Thoracic aorta (tissue), 2 donors: ENCODE measurements around the gene LHPP. TPM values are rescaled to one million over a fixed set of nuclear protein-coding genes. Genes with fewer than 3 reads are reported as not detected.

Experiments used
- ATAC-seq: fragments of 150-250 bp; one replicate; pipeline ENCODE4 v1.8.0; 2017; ENCODE audit warnings: low read depth; ENCODE audit not compliant: insufficient number of reproducible peaks, low FRiP score
- DNase-seq: peaks from one replicate; pipeline ENCODE4 v3.0.0-alpha.2; 2020; ENCODE audit warnings: low spot score
- H3K27ac ChIP-seq, 2 donors: fragments of 200-600 bp; sonication (generic); 1 replicate in 1 of 2; 2 replicates in 1 of 2; pipeline ENCODE4 v1.5.1; 2016; ENCODE audit warnings: mild to moderate bottlenecking in 2 of 2, moderate library complexity in 2 of 2
- H3K27me3 ChIP-seq: fragments of 200-600 bp; sonication (generic); replicated peaks from 2 replicates; pipeline ENCODE4 v1.6.0; 2016; ENCODE audit warnings: mild to moderate bottlenecking; ENCODE audit not compliant: insufficient read depth
- H3K36me3 ChIP-seq: fragments of 200-600 bp; sonication (generic); one replicate; pipeline ENCODE4 v1.5.1; 2016
- H3K4me1 ChIP-seq, 2 donors: fragments of 200-600 bp; sonication (generic); 1 replicate in 1 of 2; 2 replicates in 1 of 2; pipeline versions ENCODE4 v1.5.1 to v1.6.0; 2016; ENCODE audit warnings: low read depth in 2 of 2, mild to moderate bottlenecking in 1 of 2; ENCODE audit not compliant: control insufficient read depth in 1 of 2
- H3K4me3 ChIP-seq: fragments of 200-600 bp; sonication (generic); 2 replicates; pipeline ENCODE4 v1.5.1; 2016; ENCODE audit warnings: mild to moderate bottlenecking
- H3K9me3 ChIP-seq: fragments of 200-600 bp; sonication (generic); 2 replicates; pipeline ENCODE4 v1.5.1; 2016
- total RNA-seq, 2 donors: library from RNA; depleted of rRNA; stranded (reverse); fragments of >200 nt; gene quantifications; one replicate each; pipeline versions ENCODE4 v1.1.0 to v1.2.3, GENCODE V29; 2016
- TF ChIP-seq, protein P1 (sequence below): fragments of 200-600 bp; sonication (generic); IDR thresholded peaks from one replicate; pipeline ENCODE4 v1.5.1; 2019; ENCODE audit warnings: antibody characterized with exemption

The LHPP gene
- total RNA-seq, 2 donors from 2014 or later = 7.2 to 24.1 TPM

- no peaks in the 10 kb centered on the region for H3K27me3 ChIP-seq
- DNase-seq = no peak
- H3K9me3 ChIP-seq = no peaks in the 10 kb centered on the region
- TF ChIP-seq, protein P1, sequence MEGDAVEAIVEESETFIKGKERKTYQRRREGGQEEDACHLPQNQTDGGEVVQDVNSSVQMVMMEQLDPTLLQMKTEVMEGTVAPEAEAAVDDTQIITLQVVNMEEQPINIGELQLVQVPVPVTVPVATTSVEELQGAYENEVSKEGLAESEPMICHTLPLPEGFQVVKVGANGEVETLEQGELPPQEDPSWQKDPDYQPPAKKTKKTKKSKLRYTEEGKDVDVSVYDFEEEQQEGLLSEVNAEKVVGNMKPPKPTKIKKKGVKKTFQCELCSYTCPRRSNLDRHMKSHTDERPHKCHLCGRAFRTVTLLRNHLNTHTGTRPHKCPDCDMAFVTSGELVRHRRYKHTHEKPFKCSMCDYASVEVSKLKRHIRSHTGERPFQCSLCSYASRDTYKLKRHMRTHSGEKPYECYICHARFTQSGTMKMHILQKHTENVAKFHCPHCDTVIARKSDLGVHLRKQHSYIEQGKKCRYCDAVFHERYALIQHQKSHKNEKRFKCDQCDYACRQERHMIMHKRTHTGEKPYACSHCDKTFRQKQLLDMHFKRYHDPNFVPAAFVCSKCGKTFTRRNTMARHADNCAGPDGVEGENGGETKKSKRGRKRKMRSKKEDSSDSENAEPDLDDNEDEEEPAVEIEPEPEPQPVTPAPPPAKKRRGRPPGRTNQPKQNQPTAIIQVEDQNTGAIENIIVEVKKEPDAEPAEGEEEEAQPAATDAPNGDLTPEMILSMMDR = no peak
- H3K36me3 ChIP-seq = no peaks in the 10 kb centered on the region
- no peak for ATAC-seq
- H3K4me3 ChIP-seq = peak overlapping the region; percentile 55
- H3K4me1 ChIP-seq = peaks cover 0 to 11% of the 10 kb centered on the region in 2 donors
- no peak overlapping the region for H3K27ac ChIP-seq
Observed at GRCh38 chr10:124523901-124524300, 62.3 kb downstream of the LHPP start.

- H3K4me3 ChIP-seq = no peak overlapping the region
- H3K27me3 ChIP-seq = no peaks in the 10 kb centered on the region
- H3K9me3 ChIP-seq = no peaks in the 10 kb centered on the region
- ATAC-seq (no peak), DNase-seq (no peak)
- peaks cover 0 to 12% of the 10 kb centered on the region in 2 donors for H3K4me1 ChIP-seq
- H3K27ac ChIP-seq = no peak overlapping the region
- TF ChIP-seq, protein P1 = no peak
- H3K36me3 ChIP-seq = no peaks in the 10 kb centered on the region
Observed at GRCh38 chr10:124524991-124525653, 63.5 kb downstream of the LHPP start.

GRCh38 chr10:124525751-124526600, 64.4 kb downstream of the LHPP start:
- TF ChIP-seq, protein P1 = no peak
- Histone ChIP-seq H3K27ac (no peak overlapping the region), H3K36me3 (no peaks in the 10 kb centered on the region), H3K27me3 (no peaks in the 10 kb centered on the region), H3K9me3 (no peaks in the 10 kb centered on the region), H3K4me1 (peaks cover 0 to 18% of the 10 kb centered on the region in 2 donors), H3K4me3 (no peak overlapping the region)
- DNase-seq = no peak
- no peak for ATAC-seq

GRCh38 chr10:124526621-124527267, 65.1 kb downstream of the LHPP start:
- H3K27ac ChIP-seq = no peak overlapping the region
- no peak for ATAC-seq

More at GRCh38 chr10:124526621-124527267, 65.1 kb downstream of the LHPP start:
- H3K27me3 ChIP-seq = no peaks in the 10 kb centered on the region
- TF ChIP-seq, protein P1 = no peak
- DNase-seq = no peak
- H3K9me3 ChIP-seq = no peaks in the 10 kb centered on the region
- no peaks in the 10 kb centered on the region for H3K36me3 ChIP-seq
- no peak overlapping the region for H3K4me3 ChIP-seq
- H3K4me1 ChIP-seq = peaks cover 0 to 12% of the 10 kb centered on the region in 2 donors
